ENCODE measurements around the gene HCFC1R1. TPM values are rescaled to one million over a fixed set of nuclear protein-coding genes. Genes with fewer than 3 reads are reported as not detected.

HCFC1R1 gene
- total and polyA plus RNA-seq, 2 experiments from 2014 or later: 30.2 to 192 TPM

DNA sequence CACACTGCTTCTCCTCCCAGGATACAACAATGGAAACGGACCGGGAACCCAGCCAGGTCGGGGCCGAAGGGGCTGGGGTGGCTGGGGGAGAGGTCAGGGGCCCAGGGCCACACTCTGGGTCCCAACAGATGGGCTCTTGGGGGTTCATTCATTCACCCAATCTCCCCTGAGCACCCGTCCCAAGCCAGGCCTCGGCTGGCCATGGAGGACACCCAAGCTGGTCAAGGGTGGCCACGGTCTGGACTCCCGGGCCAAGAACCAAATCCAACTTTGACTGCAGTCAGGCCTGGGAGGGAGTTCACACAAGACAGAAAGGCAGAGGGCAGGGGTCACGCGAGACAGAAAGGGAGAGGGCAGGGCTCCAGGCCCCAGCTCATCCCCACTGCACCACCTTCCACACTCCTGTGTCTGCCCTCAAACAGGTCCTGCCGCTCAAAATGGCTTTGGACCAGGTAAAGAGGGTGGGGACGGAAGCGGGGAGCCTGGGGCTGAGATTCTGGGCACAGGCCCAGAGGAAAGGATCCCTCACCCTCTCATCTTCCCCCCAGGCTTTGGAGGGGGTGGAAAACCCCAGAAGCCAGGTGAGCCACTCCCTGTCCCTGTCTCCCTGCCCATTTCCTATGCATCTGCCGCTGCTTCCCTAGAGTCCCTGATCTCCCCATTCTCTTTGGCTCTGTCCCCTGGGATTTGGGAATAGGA is 31.2 kb downstream of the HCFC1R1 start:
- Mint-ChIP-seq H3K4me3 (no peak overlapping the region), H3K27ac (no peak overlapping the region), H3K9me3 (no peaks in the 10 kb centered on the region), H3K27me3 (ENCODE audit: insufficient read depth, low read depth, poor library complexity) (peaks cover 7% of the 10 kb centered on the region), H3K4me1 (peaks cover 31% of the 10 kb centered on the region), H3K36me3 (ENCODE audit: low read depth) (no peaks in the 10 kb centered on the region)
- Histone ChIP-seq H3K4me1 (ENCODE audit: insufficient read depth) (peaks cover 31% of the 10 kb centered on the region), H3K36me3 (ENCODE audit: insufficient read depth) (no peaks in the 10 kb centered on the region), H3K9me2 (ENCODE audit: insufficient read depth) (no peaks in the 10 kb centered on the region), H3F3A (replicated peaks; ENCODE audit: low read depth) (no peaks in the 10 kb centered on the region), H3K27me3 (ENCODE audit: insufficient read depth) (no peaks in the 10 kb centered on the region), H3K4me2 (no peak overlapping the region), H3K27ac (ENCODE audit: low read depth) (no peak overlapping the region), H4K20me1 (replicated peaks; ENCODE audit: insufficient read depth) (no peaks in the 10 kb centered on the region), H3K4me3 (no peak overlapping the region), H3K79me2 (replicated peaks; ENCODE audit: insufficient read depth) (no peaks in the 10 kb centered on the region), H2AFZ (no peak overlapping the region)
- no peak for DNase-seq (ENCODE audit: low spot score)
- no peak for ATAC-seq
- TF ChIP-seq REST (IDR thresholded peaks at IDR 0.05; ENCODE audit: unreplicated experiment) (no peak), CREB1 (CRISPR knock-in tag; IDR thresholded peaks at IDR 0.05; ENCODE audit: low read depth) (no peak), STAT1 (IDR thresholded peaks at IDR 0.05; ENCODE audit: unreplicated experiment) (no peak), ETS1 (IDR thresholded peaks at IDR 0.05) (no peak), EZH2phosphoT487 (IDR thresholded peaks at IDR 0.05; ENCODE audit: unreplicated experiment) (no peak), NANOG (IDR thresholded peaks at IDR 0.05; ENCODE audit: borderline replicate concordance) (no peak), ZNF331 (CRISPR knock-in tag; IDR thresholded peaks at IDR 0.05; ENCODE audit: low read depth) (no peak), EZH2 (IDR thresholded peaks at IDR 0.05; ENCODE audit: low read depth, unreplicated experiment) (no peak), ZNF114 (CRISPR knock-in tag; IDR thresholded peaks at IDR 0.05) (no peak), POLR2AphosphoS5 (IDR thresholded peaks at IDR 0.05; ENCODE audit: low read depth) (no peak), JUNB (IDR thresholded peaks at IDR 0.05; ENCODE audit: unreplicated experiment) (no peak)
- TF ChIP-seq, protein P1, sequence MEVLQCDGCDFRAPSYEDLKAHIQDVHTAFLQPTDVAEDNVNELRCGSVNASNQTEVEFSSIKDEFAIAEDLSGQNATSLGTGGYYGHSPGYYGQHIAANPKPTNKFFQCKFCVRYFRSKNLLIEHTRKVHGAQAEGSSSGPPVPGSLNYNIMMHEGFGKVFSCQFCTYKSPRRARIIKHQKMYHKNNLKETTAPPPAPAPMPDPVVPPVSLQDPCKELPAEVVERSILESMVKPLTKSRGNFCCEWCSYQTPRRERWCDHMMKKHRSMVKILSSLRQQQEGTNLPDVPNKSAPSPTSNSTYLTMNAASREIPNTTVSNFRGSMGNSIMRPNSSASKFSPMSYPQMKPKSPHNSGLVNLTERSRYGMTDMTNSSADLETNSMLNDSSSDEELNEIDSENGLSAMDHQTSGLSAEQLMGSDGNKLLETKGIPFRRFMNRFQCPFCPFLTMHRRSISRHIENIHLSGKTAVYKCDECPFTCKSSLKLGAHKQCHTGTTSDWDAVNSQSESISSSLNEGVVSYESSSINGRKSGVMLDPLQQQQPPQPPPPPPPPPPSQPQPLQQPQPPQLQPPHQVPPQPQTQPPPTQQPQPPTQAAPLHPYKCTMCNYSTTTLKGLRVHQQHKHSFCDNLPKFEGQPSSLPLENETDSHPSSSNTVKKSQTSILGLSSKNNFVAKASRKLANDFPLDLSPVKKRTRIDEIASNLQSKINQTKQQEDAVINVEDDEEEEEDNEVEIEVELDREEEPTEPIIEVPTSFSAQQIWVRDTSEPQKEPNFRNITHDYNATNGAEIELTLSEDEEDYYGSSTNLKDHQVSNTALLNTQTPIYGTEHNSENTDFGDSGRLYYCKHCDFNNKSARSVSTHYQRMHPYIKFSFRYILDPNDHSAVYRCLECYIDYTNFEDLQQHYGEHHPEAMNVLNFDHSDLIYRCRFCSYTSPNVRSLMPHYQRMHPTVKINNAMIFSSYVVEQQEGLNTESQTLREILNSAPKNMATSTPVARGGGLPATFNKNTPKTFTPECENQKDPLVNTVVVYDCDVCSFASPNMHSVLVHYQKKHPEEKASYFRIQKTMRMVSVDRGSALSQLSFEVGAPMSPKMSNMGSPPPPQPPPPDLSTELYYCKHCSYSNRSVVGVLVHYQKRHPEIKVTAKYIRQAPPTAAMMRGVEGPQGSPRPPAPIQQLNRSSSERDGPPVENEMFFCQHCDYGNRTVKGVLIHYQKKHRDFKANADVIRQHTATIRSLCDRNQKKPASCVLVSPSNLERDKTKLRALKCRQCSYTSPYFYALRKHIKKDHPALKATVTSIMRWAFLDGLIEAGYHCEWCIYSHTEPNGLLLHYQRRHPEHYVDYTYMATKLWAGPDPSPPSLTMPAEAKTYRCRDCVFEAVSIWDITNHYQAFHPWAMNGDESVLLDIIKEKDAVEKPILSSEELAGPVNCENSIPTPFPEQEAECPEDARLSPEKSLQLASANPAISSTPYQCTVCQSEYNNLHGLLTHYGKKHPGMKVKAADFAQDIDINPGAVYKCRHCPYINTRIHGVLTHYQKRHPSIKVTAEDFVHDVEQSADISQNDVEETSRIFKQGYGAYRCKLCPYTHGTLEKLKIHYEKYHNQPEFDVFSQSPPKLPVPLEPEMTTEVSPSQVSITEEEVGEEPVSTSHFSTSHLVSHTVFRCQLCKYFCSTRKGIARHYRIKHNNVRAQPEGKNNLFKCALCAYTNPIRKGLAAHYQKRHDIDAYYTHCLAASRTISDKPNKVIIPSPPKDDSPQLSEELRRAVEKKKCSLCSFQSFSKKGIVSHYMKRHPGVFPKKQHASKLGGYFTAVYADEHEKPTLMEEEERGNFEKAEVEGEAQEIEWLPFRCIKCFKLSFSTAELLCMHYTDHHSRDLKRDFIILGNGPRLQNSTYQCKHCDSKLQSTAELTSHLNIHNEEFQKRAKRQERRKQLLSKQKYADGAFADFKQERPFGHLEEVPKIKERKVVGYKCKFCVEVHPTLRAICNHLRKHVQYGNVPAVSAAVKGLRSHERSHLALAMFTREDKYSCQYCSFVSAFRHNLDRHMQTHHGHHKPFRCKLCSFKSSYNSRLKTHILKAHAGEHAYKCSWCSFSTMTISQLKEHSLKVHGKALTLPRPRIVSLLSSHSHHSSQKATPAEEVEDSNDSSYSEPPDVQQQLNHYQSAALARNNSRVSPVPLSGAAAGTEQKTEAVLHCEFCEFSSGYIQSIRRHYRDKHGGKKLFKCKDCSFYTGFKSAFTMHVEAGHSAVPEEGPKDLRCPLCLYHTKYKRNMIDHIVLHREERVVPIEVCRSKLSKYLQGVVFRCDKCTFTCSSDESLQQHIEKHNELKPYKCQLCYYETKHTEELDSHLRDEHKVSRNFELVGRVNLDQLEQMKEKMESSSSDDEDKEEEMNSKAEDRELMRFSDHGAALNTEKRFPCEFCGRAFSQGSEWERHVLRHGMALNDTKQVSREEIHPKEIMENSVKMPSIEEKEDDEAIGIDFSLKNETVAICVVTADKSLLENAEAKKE (CRISPR knock-in tag; IDR thresholded peaks at IDR 0.05): no peak
- TF ChIP-seq, protein P2, sequence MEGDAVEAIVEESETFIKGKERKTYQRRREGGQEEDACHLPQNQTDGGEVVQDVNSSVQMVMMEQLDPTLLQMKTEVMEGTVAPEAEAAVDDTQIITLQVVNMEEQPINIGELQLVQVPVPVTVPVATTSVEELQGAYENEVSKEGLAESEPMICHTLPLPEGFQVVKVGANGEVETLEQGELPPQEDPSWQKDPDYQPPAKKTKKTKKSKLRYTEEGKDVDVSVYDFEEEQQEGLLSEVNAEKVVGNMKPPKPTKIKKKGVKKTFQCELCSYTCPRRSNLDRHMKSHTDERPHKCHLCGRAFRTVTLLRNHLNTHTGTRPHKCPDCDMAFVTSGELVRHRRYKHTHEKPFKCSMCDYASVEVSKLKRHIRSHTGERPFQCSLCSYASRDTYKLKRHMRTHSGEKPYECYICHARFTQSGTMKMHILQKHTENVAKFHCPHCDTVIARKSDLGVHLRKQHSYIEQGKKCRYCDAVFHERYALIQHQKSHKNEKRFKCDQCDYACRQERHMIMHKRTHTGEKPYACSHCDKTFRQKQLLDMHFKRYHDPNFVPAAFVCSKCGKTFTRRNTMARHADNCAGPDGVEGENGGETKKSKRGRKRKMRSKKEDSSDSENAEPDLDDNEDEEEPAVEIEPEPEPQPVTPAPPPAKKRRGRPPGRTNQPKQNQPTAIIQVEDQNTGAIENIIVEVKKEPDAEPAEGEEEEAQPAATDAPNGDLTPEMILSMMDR (conservative IDR thresholded peaks at IDR 0.05; ENCODE audit: low read depth in 2 of 2): no peak

Data from GM23338 (cell line).